ENCODE results near the gene DNAJC4.
A peak's percentile ranks its signal among the peaks of the same experiment; 100 is the strongest.

DNAJC4 gene, protein sequence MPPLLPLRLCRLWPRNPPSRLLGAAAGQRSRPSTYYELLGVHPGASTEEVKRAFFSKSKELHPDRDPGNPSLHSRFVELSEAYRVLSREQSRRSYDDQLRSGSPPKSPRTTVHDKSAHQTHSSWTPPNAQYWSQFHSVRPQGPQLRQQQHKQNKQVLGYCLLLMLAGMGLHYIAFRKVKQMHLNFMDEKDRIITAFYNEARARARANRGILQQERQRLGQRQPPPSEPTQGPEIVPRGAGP

DNA sequence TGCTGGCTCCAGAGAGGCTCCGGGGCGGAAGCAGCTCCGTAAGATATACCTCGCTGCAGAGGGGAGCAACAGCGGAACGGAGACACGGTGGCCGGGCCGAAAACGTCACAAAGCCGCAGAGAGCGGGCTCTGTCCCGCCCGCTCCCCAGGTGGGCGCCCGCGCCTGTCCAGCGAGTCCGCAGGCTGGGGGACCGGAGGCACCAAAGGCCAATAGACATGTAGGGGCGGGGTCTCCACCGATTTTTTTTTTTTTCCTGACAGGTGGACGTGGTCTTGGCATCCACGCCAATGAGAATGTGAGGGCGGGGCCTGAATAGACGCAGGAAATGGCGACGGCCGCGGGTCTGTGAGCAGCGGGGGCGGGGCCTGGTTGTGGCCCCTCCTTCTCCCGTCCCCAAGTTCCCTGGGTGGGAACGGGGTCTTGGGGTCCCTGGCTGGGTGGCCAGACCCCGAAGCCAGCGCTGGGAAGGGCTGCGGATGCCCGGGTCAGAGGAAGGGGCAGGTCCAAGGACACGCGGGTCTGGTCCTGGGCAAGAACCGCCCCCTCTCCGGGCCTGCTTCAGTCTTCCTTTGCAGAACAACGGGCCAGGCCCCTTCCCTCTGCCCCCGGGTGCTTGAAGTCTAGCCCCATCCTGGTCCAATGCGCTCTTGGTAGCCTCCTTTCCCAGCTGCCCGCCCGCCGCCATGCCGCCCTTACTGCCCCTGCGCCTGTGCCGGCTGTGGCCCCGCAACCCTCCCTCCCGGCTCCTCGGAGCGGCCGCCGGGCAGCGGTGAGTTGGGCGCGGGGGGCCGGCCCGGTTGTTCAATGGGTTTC, at the start of gene DNAJC4:
DNAJC4 (plus strand) TSS at position 378 of the 814 bp plus-strand sequence; CDS start at position 685, 307 bp downstream.
- peak; percentile 95 for DNase-seq

GRCh38 chr11:64180891-64181290, 49.5 kb upstream of the DNAJC4 start:
- no peak for DNase-seq

GRCh38 chr11:64181506-64182411, 48.6 kb upstream of the DNAJC4 start:
- DNase-seq: no peak

GRCh38 chr11:64183890-64184289, 46.5 kb upstream of the DNAJC4 start:
- no peak for DNase-seq

- peak; percentile 57 for DNase-seq
These were observed 45.1 kb upstream of the DNAJC4 start for GRCh38 chr11:64185175-64185692.

DNA sequence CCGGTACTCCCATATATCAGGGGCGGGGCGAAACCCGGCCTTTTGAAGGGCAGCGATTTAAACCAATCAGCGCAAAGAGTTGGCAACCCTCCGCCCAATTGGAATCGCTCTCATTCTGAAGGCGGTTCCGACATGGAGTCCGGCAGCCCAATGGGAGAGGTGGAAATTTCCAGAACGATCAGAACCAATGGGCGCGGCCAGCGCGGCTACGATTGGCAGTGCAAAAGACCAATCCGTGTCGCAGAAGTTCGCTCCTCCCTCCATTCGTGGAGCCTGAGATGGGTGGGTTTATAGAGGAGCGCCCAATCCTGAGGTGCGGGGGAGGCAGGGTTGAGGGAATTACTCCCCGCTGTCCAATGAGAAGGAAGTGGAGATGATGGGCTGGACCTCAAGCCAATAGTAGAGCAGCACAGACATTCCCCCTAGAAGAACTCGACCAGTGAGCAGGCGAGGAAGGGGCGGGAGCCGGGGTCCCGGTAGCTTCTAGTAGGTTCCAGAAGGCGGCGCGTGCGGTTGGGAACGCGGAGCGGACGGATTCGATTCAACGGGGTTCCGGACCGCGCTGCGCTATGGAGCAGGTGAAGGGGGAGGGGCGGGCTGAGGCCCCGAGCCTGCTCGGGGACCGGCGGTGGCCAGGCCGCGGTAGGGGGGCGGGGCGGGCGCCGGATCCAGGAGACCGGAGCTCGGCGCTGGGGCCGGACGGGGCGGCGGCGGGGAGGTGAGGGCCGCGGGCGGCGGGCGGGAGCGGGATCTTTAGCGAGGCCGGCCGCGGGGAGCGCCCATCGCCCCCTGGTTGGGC, 44.5 kb upstream of the DNAJC4 start, which contains the start of gene STIP1:
STIP1 (plus strand) TSS at position 479 of the 799 bp plus-strand sequence; CDS start at position 570, 91 bp downstream.
- DNase-seq: peak; percentile 100

DNA sequence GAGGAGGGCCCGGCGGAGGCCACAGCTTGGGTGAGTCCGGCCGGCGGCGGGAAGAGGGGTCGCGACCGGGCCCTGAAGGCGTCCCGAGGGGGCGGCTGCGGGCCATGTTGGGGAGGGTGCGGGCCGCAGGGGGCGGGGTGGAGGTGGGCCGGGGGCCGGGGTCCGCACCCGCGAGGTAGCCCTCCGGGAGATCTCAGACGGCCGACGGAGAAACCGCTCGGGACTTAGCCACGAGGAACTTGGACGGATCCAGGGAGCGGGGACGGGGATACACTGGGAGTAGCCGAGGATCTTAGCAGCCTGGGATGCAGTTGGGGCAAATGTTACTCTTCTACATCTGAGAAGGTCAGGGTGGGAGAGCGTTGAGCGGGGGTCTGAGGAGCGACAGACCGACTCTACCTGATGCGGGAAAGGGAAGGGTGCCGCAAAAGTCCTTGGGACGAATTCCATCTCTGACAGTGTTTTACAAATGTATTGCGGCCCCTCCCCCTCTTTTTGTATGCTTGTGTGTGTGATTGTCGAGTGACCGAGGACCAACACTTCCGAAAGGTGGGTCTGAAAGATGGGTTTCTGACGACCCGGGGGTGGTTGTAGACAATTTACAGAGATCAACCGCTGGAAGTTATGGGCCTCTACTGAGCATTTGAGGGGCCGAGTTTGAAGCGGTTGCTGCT, 43.7 kb upstream of the DNAJC4 start:
- no peak for DNase-seq

GRCh38 chr11:64192434-64192833, 37.9 kb upstream of the DNAJC4 start:
- DNase-seq: no peak

DNA sequence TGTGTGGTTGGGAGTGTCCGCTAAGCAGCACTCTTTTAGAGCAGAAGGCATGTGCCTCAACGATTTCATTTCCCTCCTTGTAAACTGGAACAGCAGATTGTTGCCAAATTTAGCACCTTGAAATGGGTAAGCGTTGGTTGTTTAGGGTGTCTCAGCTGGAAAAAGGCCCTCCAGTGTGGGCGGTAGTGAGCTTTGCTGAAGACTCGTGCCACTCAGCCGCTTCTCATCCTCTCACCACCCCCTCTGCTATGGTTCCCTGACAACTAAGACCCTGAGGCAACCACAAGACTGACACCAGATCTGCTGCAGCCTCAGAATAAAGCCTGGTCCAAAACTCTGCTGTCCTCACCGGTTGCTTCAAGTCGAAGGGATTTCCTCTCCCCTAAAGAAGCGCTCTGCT, 33.7 kb upstream of the DNAJC4 start:
- DNase-seq: no peak

- DNase-seq: no peak
These were observed 31.8 kb upstream of the DNAJC4 start for GRCh38 chr11:64198511-64198910.

DNA sequence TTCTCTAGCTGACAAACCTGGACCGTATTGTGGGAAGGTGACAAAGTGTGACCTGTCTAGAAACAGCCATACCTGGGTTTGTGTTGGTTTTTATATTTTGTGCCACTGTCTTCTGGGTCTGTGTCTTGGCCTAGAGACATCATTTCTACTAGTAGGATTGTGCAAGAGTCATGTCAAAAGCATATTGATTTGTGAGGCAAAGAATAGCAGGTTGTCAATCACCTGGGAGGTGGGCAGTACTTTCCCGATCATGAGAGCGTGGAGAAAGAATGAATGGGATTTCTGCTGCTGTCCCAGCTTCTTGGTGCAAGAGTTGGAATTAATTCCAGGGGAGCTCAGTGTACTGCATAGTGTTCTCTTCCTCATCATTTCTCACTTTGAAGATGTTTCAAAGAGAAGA, 28.8 kb upstream of the DNAJC4 start:
- no peak for DNase-seq

DNA sequence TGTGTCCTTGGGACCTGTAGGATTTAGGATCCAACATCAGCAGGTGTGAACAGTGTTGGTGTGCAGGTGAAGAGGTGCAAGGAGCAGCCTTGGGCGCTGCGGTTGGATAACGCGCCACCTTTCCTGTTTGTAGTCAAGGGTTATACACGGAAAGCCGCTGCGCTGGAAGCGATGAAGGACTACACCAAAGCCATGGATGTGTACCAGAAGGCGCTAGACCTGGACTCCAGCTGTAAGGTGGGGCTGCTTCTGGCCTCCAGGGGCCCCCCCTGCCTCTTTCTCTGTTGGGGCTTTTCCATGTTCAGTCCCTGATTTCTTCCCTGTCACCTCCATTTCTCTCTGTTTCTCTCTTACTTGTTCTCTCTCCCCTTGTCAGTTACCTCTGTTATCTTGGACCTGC, 27.4 kb upstream of the DNAJC4 start:
- no peak for DNase-seq

GRCh38 chr11:64203421-64204079, 26.8 kb upstream of the DNAJC4 start:
- DNase-seq: no peak

DNA sequence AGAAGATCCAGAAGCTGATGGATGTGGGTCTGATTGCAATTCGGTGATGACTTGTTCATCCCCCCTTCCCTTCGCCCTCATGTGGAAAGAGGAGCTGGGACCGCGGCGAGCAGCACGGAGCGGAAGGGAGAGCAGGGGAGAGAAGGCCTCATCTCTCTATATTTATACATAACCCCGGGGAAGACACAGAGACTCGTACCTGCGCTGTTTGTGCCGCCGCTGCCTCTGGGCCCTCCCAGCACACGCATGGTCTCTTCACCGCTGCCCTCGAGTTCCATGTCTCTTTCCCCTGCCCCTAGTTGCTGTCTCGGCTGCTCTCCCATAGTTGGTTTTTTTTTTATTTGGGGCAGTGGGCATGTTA, 26.3 kb upstream of the DNAJC4 start:
- DNase-seq: no peak

DNA sequence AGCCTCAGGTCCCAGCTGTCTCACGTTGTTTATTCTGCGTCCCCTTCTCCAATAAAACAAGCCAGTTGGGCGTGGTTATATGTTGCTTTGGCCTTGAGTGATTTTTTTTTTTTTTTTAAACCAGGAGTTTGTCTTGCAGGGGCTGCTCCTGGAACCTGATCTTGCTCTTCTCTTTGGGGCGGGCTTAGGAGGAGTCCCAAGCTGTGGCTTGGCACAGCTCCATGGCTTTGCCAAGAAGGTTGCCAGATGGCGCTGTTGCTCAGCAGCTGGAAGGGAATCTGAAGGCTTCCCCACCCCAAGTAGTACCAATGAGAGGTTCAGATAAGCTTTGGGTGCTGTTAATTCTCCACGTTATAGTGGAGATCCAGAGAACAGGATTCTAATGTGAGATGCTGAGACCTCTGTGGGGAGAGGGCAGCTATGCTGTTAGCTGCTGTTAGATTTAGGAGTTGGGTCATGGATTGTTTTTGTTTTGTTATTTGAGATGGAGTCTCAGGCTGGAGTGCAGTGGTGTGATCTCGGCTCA, 25.8 kb upstream of the DNAJC4 start:
- peak; percentile 85 for DNase-seq

DNA sequence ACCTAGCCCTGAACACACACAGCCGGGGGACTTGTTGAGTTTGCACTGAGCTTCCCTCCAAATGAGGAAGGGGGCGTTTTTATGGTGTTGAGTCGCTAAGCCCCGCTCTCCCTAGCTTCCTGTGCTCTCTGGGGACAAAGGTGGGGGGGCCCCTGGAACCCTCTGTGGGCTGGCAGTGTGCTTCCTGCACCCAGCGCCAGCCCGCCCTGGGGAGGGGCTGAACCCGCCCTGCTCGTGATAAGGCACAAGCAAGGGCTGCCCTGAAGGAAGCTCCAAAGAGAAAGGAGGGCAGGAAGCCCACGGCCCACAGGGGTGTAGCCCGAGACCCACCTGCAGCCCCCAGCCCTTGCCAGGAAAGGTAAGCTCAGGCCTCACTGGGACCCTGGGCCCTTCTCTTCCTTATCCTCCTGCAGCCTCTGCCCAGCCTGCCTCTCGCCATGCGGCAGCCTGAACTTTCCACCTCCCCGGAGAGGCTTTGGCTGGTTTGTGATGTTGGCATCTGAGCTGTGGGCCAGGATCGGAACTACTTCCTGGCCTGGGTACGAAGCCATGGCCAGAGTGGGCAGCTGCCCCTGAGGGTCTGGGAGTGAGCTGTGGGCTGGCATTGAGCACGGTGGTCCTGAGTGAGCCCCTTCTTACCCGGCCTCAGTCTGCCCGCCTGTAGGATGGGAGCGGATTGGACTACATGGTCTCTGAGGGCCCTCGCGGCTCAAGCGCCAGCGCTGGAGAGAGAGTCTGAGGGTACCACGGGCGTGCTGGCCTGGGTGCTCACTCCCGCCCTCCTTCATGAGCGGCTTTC, 23.7 kb upstream of the DNAJC4 start, which contains the start of gene FERMT3:
FERMT3 (plus strand) TSS at position 265 of the 799 bp plus-strand sequence. CDS start 644 bp downstream, outside the sequence.
- DNase-seq: no peak

- no peak for DNase-seq
These were observed 22.9 kb upstream of the DNAJC4 start for GRCh38 chr11:64207256-64208085.

- DNase-seq: no peak
These were observed 22.1 kb upstream of the DNAJC4 start for GRCh38 chr11:64208086-64208795.

All from NCI-H1105 treated with DMSO at 0.1 percent for 48 hours (cell line).